HG02571 (cell line): ENCODE measurements around the gene SHROOM1.

Experiments used
- ATAC-seq: cut with Tn5 transposase; IDR thresholded peaks from one replicate; pipeline ENCODE4 v1.9.1; 2021; ENCODE audit warnings: mild to moderate bottlenecking, moderate library complexity; ENCODE audit not compliant: unreplicated experiment

Gene SHROOM1

GRCh38 chr5:132825033-132825833 lies 5.2 kb downstream of the SHROOM1 start:
- no peak for ATAC-seq

- ATAC-seq: no peak
Measured at GRCh38 chr5:132824426-132824825, 6.0 kb downstream of the SHROOM1 start.

GRCh38 chr5:132823481-132824050 lies 6.9 kb downstream of the SHROOM1 start:
- no peak for ATAC-seq

- no peak for ATAC-seq
Measured at GRCh38 chr5:132822650-132823480, 7.6 kb downstream of the SHROOM1 start.

GRCh38 chr5:132821791-132822190 lies 8.7 kb downstream of the SHROOM1 start:
- ATAC-seq: no peak

GRCh38 chr5:132821350-132821749 lies 9.1 kb downstream of the SHROOM1 start:
- no peak for ATAC-seq

- peak; percentile 63 for ATAC-seq
Measured at GRCh38 chr5:132820162-132820754, 10.2 kb downstream of the SHROOM1 start.

GRCh38 chr5:132819468-132819867 lies 11.0 kb downstream of the SHROOM1 start:
- no peak for ATAC-seq

GRCh38 chr5:132817011-132817410 lies 13.4 kb downstream of the SHROOM1 start:
- no peak for ATAC-seq

GRCh38 chr5:132816554-132816953 lies 13.9 kb downstream of the SHROOM1 start:
- no peak for ATAC-seq

GRCh38 chr5:132816083-132816482 lies 14.4 kb downstream of the SHROOM1 start:
- ATAC-seq: no peak

GRCh38 chr5:132815454-132815853 lies 15.0 kb downstream of the SHROOM1 start:
- no peak for ATAC-seq

- ATAC-seq: no peak
Measured at GRCh38 chr5:132814503-132815294, 15.7 kb downstream of the SHROOM1 start.

- ATAC-seq: no peak
Measured at GRCh38 chr5:132813599-132814502, 16.6 kb downstream of the SHROOM1 start.

GRCh38 chr5:132812781-132813598 lies 17.5 kb downstream of the SHROOM1 start, which contains the start of gene SOWAHA:
Gene SOWAHA (plus strand): TSS chr5:132813302. CDS start chr5:132813622, 320 bp downstream.
- ATAC-seq: no peak

- no peak for ATAC-seq
Measured at GRCh38 chr5:132812123-132812765, 18.2 kb downstream of the SHROOM1 start.

- ATAC-seq: no peak
Measured at GRCh38 chr5:132810605-132811004, 19.8 kb downstream of the SHROOM1 start.

- ATAC-seq: no peak
Measured at GRCh38 chr5:132808866-132809265, 21.6 kb downstream of the SHROOM1 start.
